ENCODE data around the gene TIMP2. TPM values are rescaled to one million over a fixed set of nuclear protein-coding genes. Genes with fewer than 3 reads are reported as not detected.

Gene TIMP2
- total and polyA plus RNA-seq, 2 of the 8 experiments (the other 6 are each of a cell fraction or from before 2014, with no cell fraction given) = 18.2 to 43.3 TPM

GRCh38 chr17:78883089-78883532, 42.1 kb downstream of the TIMP2 start:
- H3K36me3 ChIP-seq (ENCODE audit: control insufficient read depth in 2 of 4, insufficient read depth in 4 of 4, low read length in 3 of 4) = peaks cover 0 to 2% (median 0%) of the 10 kb centered on the region in 4 experiments; a peak in 1 of 8 replicates
- H3K23me2 ChIP-seq (ENCODE audit: low read depth, low read length) = no peaks in the 10 kb centered on the region
- H3K4ac ChIP-seq (replicated peaks; ENCODE audit: insufficient read length, low read depth, low read length) = no peak overlapping the region
- no peak overlapping the region for H3K23ac ChIP-seq (ENCODE audit: insufficient read length)
- TF ChIP-seq FOSL1 (IDR thresholded peaks at IDR 0.05; ENCODE audit: insufficient read depth, low read depth, low read length) (no peak), KDM4A (IDR thresholded peaks at IDR 0.05; ENCODE audit: low read depth, low read length, severe bottlenecking) (no peak), JUN (IDR thresholded peaks at IDR 0.05; ENCODE audit: low read depth, low read length) (no peak), SRF (IDR thresholded peaks at IDR 0.05; ENCODE audit: low read depth, low read length) (no peak), RFX5 (IDR thresholded peaks at IDR 0.05; ENCODE audit: borderline replicate concordance, low read depth, low read length) (no peak), EGR1 (IDR thresholded peaks at IDR 0.05; ENCODE audit: borderline replicate concordance, low read depth, low read length) (no peak), TEAD4 (IDR thresholded peaks at IDR 0.05; ENCODE audit: low read depth, low read length) (no peak)
- H2BK15ac ChIP-seq (ENCODE audit: low read length) = peak overlapping the region; percentile 18; the same call in 1 of the 2 replicates
- H3K27ac ChIP-seq (ENCODE audit: low read depth, low read length) = no peak overlapping the region
- H3K56ac ChIP-seq (replicated peaks; ENCODE audit: insufficient read length, low read depth, low read length) = no peak overlapping the region
- FAIRE-seq = no peak
- H2AFZ ChIP-seq (ENCODE audit: low read length) = no peak overlapping the region
- H2BK12ac ChIP-seq (ENCODE audit: low read depth, low read length) = peak overlapping the region; percentile 50; the same call in 1 of the 2 replicates
- H4K91ac ChIP-seq (replicated peaks; ENCODE audit: insufficient read length, low read length) = no peak overlapping the region
- H3K79me1 ChIP-seq (ENCODE audit: low read depth, low read length) = no peaks in the 10 kb centered on the region; the same call in 1 of the 2 replicates
- peaks cover 4 to 9% of the 10 kb centered on the region in 2 experiments for H4K20me1 ChIP-seq (replicated peaks in 1 of 2; ENCODE audit: control insufficient read depth in 1 of 2, insufficient read depth in 2 of 2, low read length in 2 of 2)
- no peaks in the 10 kb centered on the region; a peak in 1 of 7 replicates for H3K27me3 ChIP-seq (replicated peaks in 1 of 4; ENCODE audit: control insufficient read depth in 3 of 4, extremely low read depth in 1 of 4, insufficient read depth in 3 of 4, low read length in 3 of 4)
- peaks cover 0 to 35% (median 22%) of the 10 kb centered on the region in 4 experiments; a peak in 6 of 7 replicates for H3K4me1 ChIP-seq (replicated peaks in 1 of 4; ENCODE audit: control insufficient read depth in 3 of 4, insufficient read depth in 4 of 4, low read length in 3 of 4)
- no peak overlapping the region for H4K5ac ChIP-seq (ENCODE audit: insufficient read length, low read depth, low read length)
- no peak overlapping the region for H3K14ac ChIP-seq (ENCODE audit: insufficient read length)
- no peak overlapping the region for H2BK120ac ChIP-seq (replicated peaks; ENCODE audit: low read depth, low read length)
- H3K9me3 ChIP-seq (ENCODE audit: insufficient read depth in 2 of 2, low read depth in 1 of 2, low read length in 1 of 2) = no peaks in the 10 kb centered on the region
- H3K4me2 ChIP-seq (ENCODE audit: insufficient read depth in 1 of 2, low read depth in 2 of 2, low read length in 2 of 2) = peak overlapping the region; percentile 41 to 63; a peak in 3 of 4 replicates
- no peak overlapping the region for H3K9ac ChIP-seq (replicated peaks in 1 of 4; ENCODE audit: extremely low read depth in 1 of 4, low read depth in 3 of 4, low read length in 3 of 4)
- peak overlapping the region; percentile 83 for H2BK5ac ChIP-seq (ENCODE audit: low read depth, low read length)
- peak overlapping the region; percentile 60; the same call in 1 of the 2 replicates for H3K18ac ChIP-seq (ENCODE audit: extremely low read depth, low read length)
- peaks cover 0 to 11% of the 10 kb centered on the region in 2 experiments; a peak in 1 of 4 replicates for H3K79me2 ChIP-seq (ENCODE audit: control insufficient read depth in 1 of 2, insufficient read depth in 2 of 2, low read length in 2 of 2)
- H2AK5ac ChIP-seq (ENCODE audit: low read depth, low read length) = no peak overlapping the region; the same call in 1 of the 2 replicates
- H2BK20ac ChIP-seq (ENCODE audit: low read length) = no peak overlapping the region
- no peak overlapping the region for H4K8ac ChIP-seq (ENCODE audit: extremely low read depth, insufficient read depth, low read length)
- no peak for DNase-seq (ENCODE audit: low read depth in 1 of 2, low spot score in 2 of 2)
- ChIA-PET CTCF (ENCODE audit: partially characterized antibody) (interaction anchor here (0.7 to 2.0 kb wide), 7 partner anchors 16 to 89 kb away, joined by 3 to 9 read pairs (median 4); no protein-coding TSS in a partner anchor), POLR2A (ENCODE audit: partially characterized antibody) (interaction anchor here (1.1 to 1.6 kb wide), 3 partner anchors 11 to 40 kb away, joined by 3 to 4 read pairs (median 3); no protein-coding TSS in a partner anchor)
- 83% methylated on average over 10 of the region's 10 CpGs; no CpG with 5 or more reads in 1 of the 2 experiments for WGBS, 2 experiments (ENCODE audit: extremely low coverage in 1 of 2, insufficient coverage in 1 of 2, insufficient read length in 1 of 2, insufficient replicate concordance in 2 of 2, low coverage in 1 of 2, low lambda C conversion rate in 2 of 2, missing lambda C conversion rate in 1 of 2)
- H3K4me3 ChIP-seq (ENCODE audit: extremely low read depth in 1 of 4, insufficient read depth in 2 of 4, low read depth in 3 of 4, low read length in 4 of 4) = no peak overlapping the region; a peak in 1 of 8 replicates

All from H1 (cell line).